SK-N-SH (cell line): ENCODE data around the gene MED27. TPM values are rescaled to one million over a fixed set of nuclear protein-coding genes. Genes with fewer than 3 reads are reported as not detected.

Source experiments
- CTCF ChIA-PET: fragments of 300-600, 350-600 bp; formaldehyde crosslinking; extraction: SDS; loops from one replicate; lab custom pipeline; 2021; lab: Yijun Ruan, JAX
- POLR2A ChIA-PET: fragments of 350-600 bp; sonication (Branson Sonifier 250); formaldehyde crosslinking; extraction: SDS; loops from one replicate; lab custom pipeline; 2020; ENCODE audit warnings: antibody characterized with exemption, inconsistent platforms; lab: Yijun Ruan, JAX
- DNase-seq: peaks from one replicate; pipeline ENCODE4 v3.0.0; 2012
- H2AFZ ChIP-seq: fragments of 200-600 bp; sonication (generic); 2 replicates; pipeline ENCODE4 v1.8.1; 2016; ENCODE audit warnings: antibody characterized with exemption, mild to moderate bottlenecking, low read depth
- H3F3A ChIP-seq: fragments of 200-600 bp; sonication (generic); replicated peaks from 2 replicates; pipeline ENCODE3; 2016; ENCODE audit warnings: antibody characterized with exemption, mild to moderate bottlenecking; ENCODE audit not compliant: insufficient read depth
- H3K27ac ChIP-seq, 2 experiments: fragments of 200-500 bp in 1 of 2; fragments of 200-600 bp in 1 of 2; sonication (Bioruptor generic) in 1 of 2; sonication (generic), shearing (Covaris generic) in 1 of 2; 2 replicates each; pipeline versions ENCODE4 v1.5.1 to v1.6.1; 2014 to 2016; ENCODE audit warnings: low read depth in 2 of 2, inconsistent platforms in 1 of 2, low read length in 1 of 2, mild to moderate bottlenecking in 1 of 2, mixed read lengths in 1 of 2
- H3K27me3 ChIP-seq: fragments of 200-600 bp; sonication (generic), shearing (Covaris generic); 2 replicates; pipeline ENCODE4 v1.6.1; 2016; ENCODE audit warnings: mixed run types; ENCODE audit not compliant: insufficient read depth
- H3K36me3 ChIP-seq, 2 experiments: fragments of 200-500 bp in 1 of 2; fragments of 200-600 bp in 1 of 2; sonication (Bioruptor generic) in 1 of 2; sonication (generic) in 1 of 2; replicated peaks in 1 of 2; 2 replicates each; pipeline versions ENCODE3 to v1.5.1; 2014 to 2016; ENCODE audit warnings: low read length in 1 of 2, mild to moderate bottlenecking in 1 of 2; ENCODE audit not compliant: insufficient read depth in 2 of 2, control insufficient read depth in 1 of 2
- H3K4me1 ChIP-seq, 2 experiments: fragments of 200-500 bp in 1 of 2; fragments of 200-600 bp in 1 of 2; sonication (Bioruptor generic) in 1 of 2; sonication (generic), shearing (Covaris generic) in 1 of 2; 2 replicates each; pipeline versions ENCODE4 v1.5.1 to v1.6.1; 2014 to 2016; ENCODE audit warnings: low read depth in 1 of 2, low read length in 1 of 2, mixed run types in 1 of 2; ENCODE audit not compliant: insufficient read depth in 2 of 2, control insufficient read depth in 1 of 2
- H3K4me2 ChIP-seq: fragments of 200-600 bp; sonication (generic), shearing (Covaris generic); 2 replicates; pipeline ENCODE4 v1.6.1; 2017; ENCODE audit warnings: mixed run types
- H3K4me3 ChIP-seq, 2 experiments: fragments of 200-500 bp in 1 of 2; fragments of 200-600 bp in 1 of 2; sonication (Bioruptor generic) in 1 of 2; sonication (generic), shearing (Covaris generic) in 1 of 2; 2 replicates each; pipeline versions ENCODE4 v1.5.1 to v1.8.1; 2014 to 2016; ENCODE audit warnings: low read depth in 2 of 2, inconsistent platforms in 1 of 2, low read length in 1 of 2, mild to moderate bottlenecking in 1 of 2, mixed read lengths in 1 of 2, moderate library complexity in 1 of 2
- H3K79me2 ChIP-seq: fragments of 200-600 bp; sonication (generic); 2 replicates; pipeline ENCODE4 v1.8.1; 2017; ENCODE audit warnings: mild to moderate bottlenecking; ENCODE audit not compliant: insufficient read depth
- H3K9ac ChIP-seq: fragments of 200-600 bp; sonication (generic); 2 replicates; pipeline ENCODE4 v1.6.1; 2017; ENCODE audit warnings: mixed run types
- H3K9me2 ChIP-seq: fragments of 200-600 bp; sonication (generic); 2 replicates; pipeline ENCODE4 v1.6.1; 2017; ENCODE audit warnings: mixed run types
- H3K9me3 ChIP-seq: fragments of 200-600 bp; sonication (generic); 2 replicates; pipeline ENCODE4 v1.6.1; 2017; ENCODE audit warnings: mixed run types, mild to moderate bottlenecking, moderate library complexity
- H4K20me1 ChIP-seq: fragments of 200-600 bp; sonication (generic); 2 replicates; pipeline ENCODE4 v1.6.1; 2017; ENCODE audit warnings: mild to moderate bottlenecking, mixed run types; ENCODE audit not compliant: insufficient read depth
- CHD2 ChIP-seq: fragments of 150-350 bp; IDR thresholded peaks from 2 replicates; pipeline ENCODE4 v1.6.1; 2018; ENCODE audit warnings: low read length; ENCODE audit not compliant: partially characterized antibody
- ELF1 ChIP-seq: IDR thresholded peaks from 2 replicates; pipeline ENCODE4 v1.4.0; 2012
- EP300 ChIP-seq, 2 experiments: IDR thresholded peaks; 2 replicates each; pipeline versions ENCODE4 v1.4.0 to v1.6.1; 2012; ENCODE audit warnings: borderline replicate concordance in 1 of 2, low read depth in 1 of 2, low read length in 1 of 2
- FOSL2 ChIP-seq: IDR thresholded peaks from 2 replicates; pipeline ENCODE4 v1.4.0; 2012; ENCODE audit warnings: low read depth, mild to moderate bottlenecking, moderate library complexity, borderline replicate concordance
- FOXJ3 ChIP-seq: sonication (generic); formaldehyde crosslinking; IDR thresholded peaks from 2 replicates; pipeline ENCODE4 v1.5.1; 2020; ENCODE audit warnings: mild to moderate bottlenecking, missing genetic modification reagents
- JUND ChIP-seq: IDR thresholded peaks from 2 replicates; pipeline ENCODE4 v1.4.0; 2012
- MAX ChIP-seq: IDR thresholded peaks from 2 replicates; pipeline ENCODE4 v1.4.0; 2012; ENCODE audit warnings: low read depth
- MXI1 ChIP-seq: IDR thresholded peaks from 2 replicates; pipeline ENCODE4 v1.6.1; 2012; ENCODE audit warnings: mild to moderate bottlenecking, low read depth, low read length, improper control_type of control experiment
- NRF1 ChIP-seq: IDR thresholded peaks from 2 replicates; pipeline ENCODE4 v1.6.1; 2012; ENCODE audit warnings: low read depth, mild to moderate bottlenecking, low read length
- PBX3 ChIP-seq: IDR thresholded peaks from 2 replicates; pipeline ENCODE4; 2012
- RCOR1 ChIP-seq: fragments of 150-350 bp; IDR thresholded peaks from 2 replicates; pipeline ENCODE4 v1.6.1; 2017; ENCODE audit warnings: antibody characterized with exemption, low read length
- RFX5 ChIP-seq: IDR thresholded peaks from 2 replicates; pipeline ENCODE4 v1.6.1; 2012; ENCODE audit warnings: mild to moderate bottlenecking, improper control_type of control experiment, low read length
- RXRA ChIP-seq: IDR thresholded peaks from 2 replicates; pipeline ENCODE4 v1.4.0; 2012; ENCODE audit warnings: low read depth, mild to moderate bottlenecking, borderline replicate concordance
- SIN3A ChIP-seq: IDR thresholded peaks from 2 replicates; pipeline ENCODE4 v1.6.1; 2012; ENCODE audit warnings: low read depth, mild to moderate bottlenecking, low read length, moderate library complexity, borderline replicate concordance
- TAF1 ChIP-seq: IDR thresholded peaks from 2 replicates; pipeline ENCODE4 v1.6.1; 2012; ENCODE audit warnings: low read depth, mild to moderate bottlenecking, low read length, moderate library complexity, borderline replicate concordance
- TCF12 ChIP-seq: IDR thresholded peaks from 2 replicates; pipeline ENCODE4 v1.4.0; 2012
- TEAD4 ChIP-seq: IDR thresholded peaks from 2 replicates; pipeline ENCODE4 v1.4.0; 2012; ENCODE audit warnings: mild to moderate bottlenecking, borderline replicate concordance; ENCODE audit not compliant: insufficient read depth
- USF2 ChIP-seq: fragments of 150-350 bp; IDR thresholded peaks from 2 replicates; pipeline ENCODE4 v1.6.1; 2017; ENCODE audit warnings: antibody characterized with exemption, low read length, low read depth, borderline replicate concordance
- WGBS: methylation state at CpG from one replicate; pipeline ENCODE4 v1.1.6; 2017; ENCODE audit warnings: low lambda C conversion rate; 5-methylcytosine and 5-hydroxymethylcytosine counted together
- polyA plus RNA-seq, 3 experiments: library from polyadenylated mRNA; depleted of rRNA; stranded (reverse); fragments of >200 nt; gene quantifications; 2 replicates each; pipeline ENCODE4 v1.2.3, GENCODE V29; 2012
- TF ChIP-seq, protein P1 (sequence below): IDR thresholded peaks from 2 replicates; pipeline ENCODE4 v1.4.0; 2012; ENCODE audit warnings: low read depth, borderline replicate concordance
- TF ChIP-seq, protein P2 (sequence below): IDR thresholded peaks from 2 replicates; pipeline ENCODE4 v1.4.0; 2012; ENCODE audit warnings: low read depth, borderline replicate concordance

MED27 gene
- polyA plus RNA-seq, 1 of the 3 experiments (the other 2 are of a cell fraction), result 35.0 TPM

GRCh38 chr9:132007371-132008025, 72.2 kb downstream of the MED27 start:
- no peaks in the 10 kb centered on the region; the same call in 1 of the 2 replicates for H4K20me1 ChIP-seq
- 89% methylated on average over 5 of the region's 5 CpGs for WGBS
- H3K4me2 ChIP-seq, result no peak overlapping the region
- H3K4me1 ChIP-seq, result peaks cover 34 to 42% of the 10 kb centered on the region in 2 experiments
- H3F3A ChIP-seq, result peaks cover 9% of the 10 kb centered on the region
- H3K79me2 ChIP-seq, result 0 out of 2 replicates have a peak, but pooled peaks cover 5% of the 10 kb centered on the region
- H3K27ac ChIP-seq, result no peak overlapping the region
- no peaks in the 10 kb centered on the region for H3K27me3 ChIP-seq
- TF ChIP-seq SIN3A (no peak), MXI1 (no peak), MAX (no peak), ELF1 (no peak), TCF12 (no peak), FOSL2 (no peak), NRF1 (no peak), JUND (no peak), TAF1 (no peak), TEAD4 (no peak), RXRA (no peak), EP300 (IDR thresholded peaks at IDR 0.05; ENCODE audit: borderline replicate concordance in 1 of 2, low read depth in 1 of 2, low read length in 1 of 2) (no peak), CHD2 (no peak), FOXJ3 (CRISPR knock-in tag) (no peak), USF2 (no peak), RCOR1 (no peak), RFX5 (no peak), PBX3 (no peak)
- TF ChIP-seq, protein P1, sequence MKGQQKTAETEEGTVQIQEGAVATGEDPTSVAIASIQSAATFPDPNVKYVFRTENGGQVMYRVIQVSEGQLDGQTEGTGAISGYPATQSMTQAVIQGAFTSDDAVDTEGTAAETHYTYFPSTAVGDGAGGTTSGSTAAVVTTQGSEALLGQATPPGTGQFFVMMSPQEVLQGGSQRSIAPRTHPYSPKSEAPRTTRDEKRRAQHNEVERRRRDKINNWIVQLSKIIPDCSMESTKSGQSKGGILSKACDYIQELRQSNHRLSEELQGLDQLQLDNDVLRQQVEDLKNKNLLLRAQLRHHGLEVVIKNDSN, result no peak
- TF ChIP-seq, protein P2, sequence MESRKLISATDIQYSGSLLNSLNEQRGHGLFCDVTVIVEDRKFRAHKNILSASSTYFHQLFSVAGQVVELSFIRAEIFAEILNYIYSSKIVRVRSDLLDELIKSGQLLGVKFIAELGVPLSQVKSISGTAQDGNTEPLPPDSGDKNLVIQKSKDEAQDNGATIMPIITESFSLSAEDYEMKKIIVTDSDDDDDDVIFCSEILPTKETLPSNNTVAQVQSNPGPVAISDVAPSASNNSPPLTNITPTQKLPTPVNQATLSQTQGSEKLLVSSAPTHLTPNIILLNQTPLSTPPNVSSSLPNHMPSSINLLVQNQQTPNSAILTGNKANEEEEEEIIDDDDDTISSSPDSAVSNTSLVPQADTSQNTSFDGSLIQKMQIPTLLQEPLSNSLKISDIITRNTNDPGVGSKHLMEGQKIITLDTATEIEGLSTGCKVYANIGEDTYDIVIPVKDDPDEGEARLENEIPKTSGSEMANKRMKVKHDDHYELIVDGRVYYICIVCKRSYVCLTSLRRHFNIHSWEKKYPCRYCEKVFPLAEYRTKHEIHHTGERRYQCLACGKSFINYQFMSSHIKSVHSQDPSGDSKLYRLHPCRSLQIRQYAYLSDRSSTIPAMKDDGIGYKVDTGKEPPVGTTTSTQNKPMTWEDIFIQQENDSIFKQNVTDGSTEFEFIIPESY, result no peak
- TF ChIP-seq, all 33 proteins: peak for 0
- H3K9ac ChIP-seq, result no peak overlapping the region
- ChIA-PET CTCF (interaction anchor here (0.8 to 2.0 kb wide), 5 partner anchors 8 to 229 kb away, joined by 3 to 5 read pairs (median 3); no protein-coding TSS in a partner anchor), POLR2A (no interaction called here)
- DNase-seq, result no peak
- H3K4me3 ChIP-seq, result no peak overlapping the region
- no peaks in the 10 kb centered on the region for H3K9me3 ChIP-seq
- H2AFZ ChIP-seq, result no peak overlapping the region
- no peaks in the 10 kb centered on the region for H3K9me2 ChIP-seq
- H3K36me3 ChIP-seq, result peaks cover 0 to 2% of the 10 kb centered on the region in 2 experiments
